SK-N-SH (cell line): ENCODE measurements around the gene LLGL1.

Source experiments
- NRF1 ChIP-seq: IDR thresholded peaks from 2 replicates; pipeline ENCODE4 v1.6.1; 2012; ENCODE audit warnings: low read depth, mild to moderate bottlenecking, low read length
- POLR2AphosphoS5 ChIP-seq: IDR thresholded peaks from 2 replicates; pipeline ENCODE4 v1.6.1; 2012; ENCODE audit warnings: low read depth, low read length

- TF ChIP-seq NRF1, result no peak
- no peak for TF ChIP-seq POLR2AphosphoS5
Measured at GRCh38 chr17:18253187-18253884, 27.9 kb downstream of the LLGL1 start.
